Measurements from ENCODE around the gene FADS2. TPM values are rescaled to one million over a fixed set of nuclear protein-coding genes. Genes with fewer than 3 reads are reported as not detected.
A peak's percentile ranks its signal among the peaks of the same experiment; 100 is the strongest.

Gene FADS2
- total RNA-seq (2021) (223 and 514 TPM in 2 replicates), Bru-seq, nascent RNA (percentile 85 among the genes with signal in this experiment), BruChase-seq, experiment 1, labeled RNA remaining after a 2-hour chase (percentile 76 among the genes with signal in this experiment), BruChase-seq, experiment 2, labeled RNA remaining after a 6-hour chase (percentile 87 among the genes with signal in this experiment)
- long read RNA-seq, full-length matches to known transcripts, result 33 of 167 reads
- long read RNA-seq, partial matches to known transcripts, result 69 of 167 reads
- long read RNA-seq, other reads (novel, unspliced or antisense), result 65 of 167 reads

GRCh38 chr11:61827571-61828378 lies at the start of gene FADS2:
FADS2 (plus strand) TSS chr11:61828300; CDS start chr11:61828391, 91 bp downstream.
- ChIA-PET POLR2A (ENCODE audit: unreplicated experiment) (interaction anchor here (0.5 to 1.0 kb wide), 6 partner anchors 13 to 212 kb away, joined by 4 to 22 read pairs (median 6); partner anchors contain the start of genes FEN1 and TMEM258), CTCF (no interaction called here)
- Histone ChIP-seq H3K9me3 (ENCODE audit: insufficient read depth, low read depth) (no peaks in the 10 kb centered on the region), H3K79me2 (ENCODE audit: low read depth) (0 out of 2 replicates have a peak, but pooled peaks cover 3% of the 10 kb centered on the region), H3K4me1 (replicated peaks; ENCODE audit: insufficient read depth) (no peaks in the 10 kb centered on the region), H3K4me3 (no peak within 1 kb of the TSS), H2AFZ (no peak within 1 kb of the TSS), H3K27me3 (ENCODE audit: insufficient read depth, low read depth) (no peaks in the 10 kb centered on the region), H3F3A (ENCODE audit: insufficient read depth, low read depth) (no peaks in the 10 kb centered on the region), H3K27ac (no peak within 1 kb of the TSS), H3K4me2 (no peak within 1 kb of the TSS), H3K9me2 (ENCODE audit: insufficient read depth) (no peaks in the 10 kb centered on the region), H4K20me1 (ENCODE audit: insufficient read depth) (no peaks in the 10 kb centered on the region), H3K36me3 (ENCODE audit: low read depth) (no peaks in the 10 kb centered on the region)
- no peak for TF ChIP-seq CTCF (conservative IDR thresholded peaks at IDR 0.05)
- no peak for TF ChIP-seq EZH2 (IDR thresholded peaks at IDR 0.05; ENCODE audit: low read depth)
- intact Hi-C loops (cut with micrococcal nuclease; ENCODE audit: unreplicated experiment), result loop anchor here (1.0 kb wide), 1 partner anchor 10 kb away; the partner anchor contains the start of gene FADS1
- peak in 1 of 2 experiments; percentile 92 for DNase-seq
- no TSS peak for BruUV-seq (replicated peaks)

- Histone ChIP-seq H3K9me2 (ENCODE audit: insufficient read depth) (no peaks in the 10 kb centered on the region), H3K4me1 (replicated peaks; ENCODE audit: insufficient read depth) (no peaks in the 10 kb centered on the region), H3K9me3 (ENCODE audit: insufficient read depth, low read depth) (no peaks in the 10 kb centered on the region), H3K79me2 (ENCODE audit: low read depth) (no peaks in the 10 kb centered on the region), H3K27me3 (ENCODE audit: insufficient read depth, low read depth) (no peaks in the 10 kb centered on the region), H3F3A (ENCODE audit: insufficient read depth, low read depth) (peaks cover 10% of the 10 kb centered on the region), H3K36me3 (ENCODE audit: low read depth) (no peaks in the 10 kb centered on the region), H4K20me1 (ENCODE audit: insufficient read depth) (no peaks in the 10 kb centered on the region), H3K27ac (no peak overlapping the region), H3K4me2 (no peak overlapping the region), H3K4me3 (no peak overlapping the region), H2AFZ (no peak overlapping the region)
- no TSS peak for BruUV-seq (replicated peaks)
- POLR2A ChIA-PET (ENCODE audit: unreplicated experiment), result no interaction called here
- CTCF ChIA-PET, result interaction anchor here (1.1 kb wide), 1 partner anchor 28 kb away, joined by 3 read pairs; no protein-coding TSS in a partner anchor
- intact Hi-C loops (cut with micrococcal nuclease; ENCODE audit: unreplicated experiment), result no loop called here
- DNase-seq, result no peak
- TF ChIP-seq CTCF (conservative IDR thresholded peaks at IDR 0.05), result no peak
- TF ChIP-seq EZH2 (IDR thresholded peaks at IDR 0.05; ENCODE audit: low read depth), result no peak
These were observed 49.7 kb upstream of the FADS2 start for GRCh38 chr11:61778357-61778886.

GRCh38 chr11:61778920-61779650 lies 49.0 kb upstream of the FADS2 start:
- Histone ChIP-seq H3K36me3 (ENCODE audit: low read depth) (no peaks in the 10 kb centered on the region), H3K9me3 (ENCODE audit: insufficient read depth, low read depth) (no peaks in the 10 kb centered on the region), H4K20me1 (ENCODE audit: insufficient read depth) (no peaks in the 10 kb centered on the region), H3K4me1 (replicated peaks; ENCODE audit: insufficient read depth) (no peaks in the 10 kb centered on the region), H3F3A (ENCODE audit: insufficient read depth, low read depth) (peaks cover 13% of the 10 kb centered on the region), H3K4me3 (no peak overlapping the region), H3K4me2 (no peak overlapping the region), H3K9me2 (ENCODE audit: insufficient read depth) (no peaks in the 10 kb centered on the region), H2AFZ (no peak overlapping the region), H3K79me2 (ENCODE audit: low read depth) (no peaks in the 10 kb centered on the region), H3K27ac (no peak overlapping the region), H3K27me3 (ENCODE audit: insufficient read depth, low read depth) (no peaks in the 10 kb centered on the region)
- POLR2A ChIA-PET (ENCODE audit: unreplicated experiment), result interaction anchor here (0.7 kb wide), 1 partner anchor 13 kb away, joined by 3 read pairs; no protein-coding TSS in a partner anchor
- no peak for TF ChIP-seq EZH2 (IDR thresholded peaks at IDR 0.05; ENCODE audit: low read depth)
- TF ChIP-seq CTCF (conservative IDR thresholded peaks at IDR 0.05), result no peak
- DNase-seq, result no peak
- CTCF ChIA-PET, result interaction anchor here (0.7 to 1.1 kb wide), 2 partner anchors 15 to 28 kb away, joined by 3 read pairs; no protein-coding TSS in a partner anchor
- intact Hi-C loops (cut with micrococcal nuclease; ENCODE audit: unreplicated experiment), result no loop called here
- no TSS peak for BruUV-seq (replicated peaks)
